ENCODE results near the gene NANS.

DNA sequence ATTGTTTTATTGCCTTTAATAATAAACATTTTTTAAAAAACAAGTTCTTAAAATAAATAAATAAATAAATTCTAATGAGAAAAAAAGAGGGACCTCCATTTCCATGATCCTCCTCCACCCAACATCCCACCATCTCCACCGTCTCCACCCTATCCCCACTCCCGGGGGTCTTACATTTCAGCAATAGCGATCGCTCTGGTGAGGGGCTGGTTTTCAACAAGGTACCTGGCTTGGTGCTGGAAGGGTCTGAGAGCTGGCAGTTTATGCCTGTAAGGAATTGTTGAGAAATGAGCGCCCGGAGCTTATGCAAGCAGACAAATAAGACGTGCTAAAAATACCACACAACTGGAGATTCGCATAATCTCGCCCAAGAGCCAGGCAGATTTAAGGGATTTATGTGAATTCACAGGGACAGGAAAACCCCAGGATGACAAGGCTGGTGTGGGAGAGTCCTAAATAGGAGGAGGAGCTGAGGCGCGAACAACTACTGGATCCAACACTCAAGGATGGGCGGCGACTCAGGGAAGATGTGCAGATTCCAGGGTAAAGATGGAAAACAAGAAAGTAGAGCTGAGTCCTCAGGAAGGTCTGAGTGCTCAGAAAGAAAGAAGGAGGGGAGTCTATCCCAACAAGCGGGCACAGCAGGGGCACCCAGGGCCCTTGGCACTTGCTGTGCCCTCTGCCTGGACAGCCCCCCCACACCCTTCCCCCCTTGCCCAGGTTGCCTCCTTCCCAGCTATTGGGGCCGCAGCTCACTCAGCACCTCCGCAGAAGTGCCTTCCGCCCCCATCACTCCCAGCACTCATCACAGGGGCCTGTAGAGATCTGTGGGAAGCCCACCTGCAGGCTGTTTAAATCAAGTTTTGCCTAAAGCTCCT lies 35.4 kb downstream of the NANS start:
- TF ChIP-seq, protein P1, sequence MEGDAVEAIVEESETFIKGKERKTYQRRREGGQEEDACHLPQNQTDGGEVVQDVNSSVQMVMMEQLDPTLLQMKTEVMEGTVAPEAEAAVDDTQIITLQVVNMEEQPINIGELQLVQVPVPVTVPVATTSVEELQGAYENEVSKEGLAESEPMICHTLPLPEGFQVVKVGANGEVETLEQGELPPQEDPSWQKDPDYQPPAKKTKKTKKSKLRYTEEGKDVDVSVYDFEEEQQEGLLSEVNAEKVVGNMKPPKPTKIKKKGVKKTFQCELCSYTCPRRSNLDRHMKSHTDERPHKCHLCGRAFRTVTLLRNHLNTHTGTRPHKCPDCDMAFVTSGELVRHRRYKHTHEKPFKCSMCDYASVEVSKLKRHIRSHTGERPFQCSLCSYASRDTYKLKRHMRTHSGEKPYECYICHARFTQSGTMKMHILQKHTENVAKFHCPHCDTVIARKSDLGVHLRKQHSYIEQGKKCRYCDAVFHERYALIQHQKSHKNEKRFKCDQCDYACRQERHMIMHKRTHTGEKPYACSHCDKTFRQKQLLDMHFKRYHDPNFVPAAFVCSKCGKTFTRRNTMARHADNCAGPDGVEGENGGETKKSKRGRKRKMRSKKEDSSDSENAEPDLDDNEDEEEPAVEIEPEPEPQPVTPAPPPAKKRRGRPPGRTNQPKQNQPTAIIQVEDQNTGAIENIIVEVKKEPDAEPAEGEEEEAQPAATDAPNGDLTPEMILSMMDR (IDR thresholded peaks at IDR 0.05), result no peak
- TF ChIP-seq POLR2A (IDR thresholded peaks at IDR 0.05), result no peak

All from esophagus squamous epithelium (tissue), 4 donors.